Stomach (tissue), 9 donors: Measurements from ENCODE around the gene EXOSC1. TPM values are rescaled to one million over a fixed set of nuclear protein-coding genes. Genes with fewer than 3 reads are reported as not detected.

Source experiments
- DNase-seq, 2 donors: peaks; one replicate each; pipeline versions ENCODE4 v3.0.0 to v3.0.0-alpha.2; 2013 to 2019
- H3K27ac ChIP-seq, 5 donors: fragments of 200-600 bp in 4 of 5; sonication (generic) in 4 of 5; one replicate each; pipeline ENCODE4 v1.5.1; 2013 to 2019; ENCODE audit warnings: mild to moderate bottlenecking in 1 of 5, moderate library complexity in 1 of 5
- H3K27me3 ChIP-seq, 3 donors: fragments of 200-600 bp; sonication (generic); one replicate each; pipeline ENCODE4 v1.5.1; 2017 to 2019; ENCODE audit warnings: mixed run types in 1 of 3
- H3K36me3 ChIP-seq, 4 donors: fragments of 200-600 bp; sonication (generic); 1 replicate in 3 of 4; 2 replicates in 1 of 4; pipeline ENCODE4 v1.5.1; 2016 to 2019
- H3K4me1 ChIP-seq, 4 donors: fragments of 200-600 bp; sonication (generic); one replicate each; pipeline ENCODE4 v1.5.1; 2016 to 2019
- H3K4me3 ChIP-seq, 4 donors: fragments of 200-600 bp; sonication (generic) in 3 of 4; one replicate each; pipeline ENCODE4 v1.5.1; 2016 to 2019; ENCODE audit warnings: mild to moderate bottlenecking in 1 of 4
- H3K9me3 ChIP-seq, 4 donors: fragments of 200-600 bp; sonication (generic); one replicate each; pipeline ENCODE4 v1.5.1; 2016 to 2019
- CTCF ChIP-seq, 7 experiments: fragments of 450-650 bp in 4 of 7; fragments of 200-600 bp in 3 of 7; sonication (generic) in 3 of 7; IDR thresholded peaks; one replicate each; pipeline ENCODE4 v1.5.1; 2016 to 2019; ENCODE audit warnings: antibody characterized with exemption in 7 of 7, control low read depth in 2 of 7, mild to moderate bottlenecking in 1 of 7
- EP300 ChIP-seq: sonication (generic); formaldehyde crosslinking; IDR thresholded peaks from one replicate; pipeline ENCODE4 v1.6.1; 2017; ENCODE audit warnings: antibody characterized with exemption
- POLR2A ChIP-seq, 4 donors: fragments of 450-650 bp; IDR thresholded peaks; one replicate each; pipeline ENCODE4 v1.6.1; 2016; ENCODE audit warnings: antibody characterized with exemption in 4 of 4, control low read depth in 2 of 4, mild to moderate bottlenecking in 1 of 4, moderate library complexity in 1 of 4
- POLR2AphosphoS5 ChIP-seq, 3 donors: sonication (generic); formaldehyde crosslinking; IDR thresholded peaks; one replicate each; pipeline ENCODE4 v1.6.1; 2016; ENCODE audit warnings: antibody characterized with exemption in 3 of 3
- WGBS, 5 donors: extraction: QIAGEN DNeasy Blood & Tissue Kit in 3 of 5; methylation state at CpG; one replicate each; pipeline versions ENCODE4 v1.1.5 to v1.1.7; 2013 to 2018; 5-methylcytosine and 5-hydroxymethylcytosine counted together
- intact Hi-C: fragments of 100-400 bp; cut with DNase I; formaldehyde crosslinking; loops from one replicate; pipeline ENCODE4 v1.15.1; 2023; ENCODE audit warnings: low total_unique reads
- polyA plus RNA-seq, 3 donors: library from polyadenylated mRNA; stranded (reverse); fragments of 200-250 nt; gene quantifications; one replicate each; pipeline ENCODE4 v1.2.3, GENCODE V29; 2013
- total RNA-seq, 5 donors: library from RNA; depleted of rRNA; stranded (reverse); fragments of >200 nt; gene quantifications; one replicate each; pipeline versions ENCODE4 v1.1.0 to v1.2.3, GENCODE V29; 2014 to 2016
- donor health status: healthy with polysubstance abuse.
- donor health status: Bipolar disorder and iron deficiency.
- donor health status: healthy.

The EXOSC1 gene
- total and polyA plus RNA-seq, 8 donors, result 11.6 to 71.0 (median 28.8) TPM

- TF ChIP-seq POLR2A (IDR thresholded peaks at IDR 0.05) (no peak), POLR2AphosphoS5 (IDR thresholded peaks at IDR 0.05) (no peak), EP300 (no peak), CTCF (IDR thresholded peaks at IDR 0.05) (no peak)
- peaks cover 12 to 44% (median 36%) of the 10 kb centered on the region in 4 donors for H3K36me3 ChIP-seq
- DNase-seq, result no peak
- no peaks in the 10 kb centered on the region for H3K9me3 ChIP-seq
- no peak overlapping the region for H3K4me3 ChIP-seq
- no peaks in the 10 kb centered on the region for H3K27me3 ChIP-seq
- WGBS, 5 donors, result 51 to 72% (median 64%) methylated on average over 2 of the region's 2 CpGs
- peaks cover 32 to 81% (median 61%) of the 10 kb centered on the region in 4 donors for H3K4me1 ChIP-seq
- intact Hi-C loops, result no loop called here
- H3K27ac ChIP-seq, result no peak overlapping the region
Observed at GRCh38 chr10:97450828-97451227, 5.0 kb upstream of the EXOSC1 start.

- no peak for DNase-seq
- Histone ChIP-seq H3K36me3 (peaks cover 10 to 31% (median 28%) of the 10 kb centered on the region in 4 donors), H3K4me1 (peaks cover 31 to 50% (median 44%) of the 10 kb centered on the region in 4 donors), H3K27me3 (no peaks in the 10 kb centered on the region), H3K9me3 (no peaks in the 10 kb centered on the region), H3K4me3 (peak overlapping the region; percentile 89 to 100 (median 94)), H3K27ac (peak overlapping the region; percentile 80 to 91 (median 81))
- TF ChIP-seq POLR2A (IDR thresholded peaks at IDR 0.05) (no peak), EP300 (no peak), CTCF (IDR thresholded peaks at IDR 0.05) (no peak), POLR2AphosphoS5 (IDR thresholded peaks at IDR 0.05) (no peak)
- 0 to 1% (median 1%) methylated on average over 13 of the region's 13 CpGs for WGBS, 5 donors
- intact Hi-C loops, result no loop called here
Observed at GRCh38 chr10:97445357-97445721, 467 bp downstream of the EXOSC1 start.

- intact Hi-C loops, result no loop called here
- H3K4me3 ChIP-seq, result no peak overlapping the region
- no peak for TF ChIP-seq EP300
- no peak for TF ChIP-seq CTCF (IDR thresholded peaks at IDR 0.05)
- no peak for TF ChIP-seq POLR2A (IDR thresholded peaks at IDR 0.05)
- TF ChIP-seq POLR2AphosphoS5 (IDR thresholded peaks at IDR 0.05), result no peak
- WGBS, 5 donors, result 74 to 88% (median 79%) methylated on average over 1 of the region's 1 CpG
- H3K4me1 ChIP-seq, result peaks cover 31 to 44% (median 40%) of the 10 kb centered on the region in 4 donors
- peaks cover 17 to 42% (median 39%) of the 10 kb centered on the region in 4 donors for H3K36me3 ChIP-seq
- H3K9me3 ChIP-seq, result no peaks in the 10 kb centered on the region
- H3K27me3 ChIP-seq, result no peaks in the 10 kb centered on the region
- H3K27ac ChIP-seq, result no peak overlapping the region
- no peak for DNase-seq
Observed at GRCh38 chr10:97444212-97444611, 1.6 kb downstream of the EXOSC1 start.

GRCh38 chr10:97442277-97442676 is 3.5 kb downstream of the EXOSC1 start:
- intact Hi-C loops, result no loop called here
- TF ChIP-seq POLR2A (IDR thresholded peaks at IDR 0.05) (no peak), POLR2AphosphoS5 (IDR thresholded peaks at IDR 0.05) (no peak)

GRCh38 chr10:97435211-97435610 is 10.6 kb downstream of the EXOSC1 start:
- Histone ChIP-seq H3K36me3 (peaks cover 64 to 94% (median 93%) of the 10 kb centered on the region in 4 donors), H3K27ac (no peak overlapping the region), H3K27me3 (no peaks in the 10 kb centered on the region), H3K9me3 (no peaks in the 10 kb centered on the region), H3K4me3 (no peak overlapping the region), H3K4me1 (no peaks in the 10 kb centered on the region)
- 89 to 96% (median 94%) methylated on average over 6 of the region's 6 CpGs for WGBS, 5 donors
- intact Hi-C loops, result no loop called here
- no peak for TF ChIP-seq CTCF (IDR thresholded peaks at IDR 0.05)
- TF ChIP-seq POLR2AphosphoS5 (IDR thresholded peaks at IDR 0.05), result no peak
- no peak for TF ChIP-seq EP300
- TF ChIP-seq POLR2A (IDR thresholded peaks at IDR 0.05), result no peak
- DNase-seq, result no peak

More at GRCh38 chr10:97442277-97442676, 3.5 kb downstream of the EXOSC1 start:
- 97 to 100% (median 100%) methylated on average over 1 of the region's 1 CpG for WGBS, 5 donors
- no peak for DNase-seq
- H3K27me3 ChIP-seq, result no peaks in the 10 kb centered on the region
- no peak overlapping the region for H3K27ac ChIP-seq
- peaks cover 26 to 62% (median 58%) of the 10 kb centered on the region in 4 donors for H3K36me3 ChIP-seq
- peaks cover 16 to 28% (median 23%) of the 10 kb centered on the region in 4 donors for H3K4me1 ChIP-seq
- no peak overlapping the region for H3K4me3 ChIP-seq
- no peaks in the 10 kb centered on the region for H3K9me3 ChIP-seq
